Daoy (cell line): ENCODE data around the gene AMDHD2. TPM values are rescaled to one million over a fixed set of nuclear protein-coding genes. Genes with fewer than 3 reads are reported as not detected.
"Not testable (repeated sequence)": the region's sequence is repeated elsewhere in the genome, so short reads cannot be mapped to it uniquely, and the experiment has no call there.

Experiments
- DNase-seq: peaks from one replicate; pipeline ENCODE4 v3.0.0-alpha.2; 2015; ENCODE audit warnings: low read depth
- total RNA-seq: library from RNA; depleted of rRNA; stranded (reverse); fragments of >200 nt; shearing (Covaris generic); gene quantifications from 2 replicates; pipeline ENCODE4 v1.2.3, GENCODE V29; 2014

Gene AMDHD2
- total RNA-seq, 1 experiment from 2014 or later, result 11.7 TPM

DNA sequence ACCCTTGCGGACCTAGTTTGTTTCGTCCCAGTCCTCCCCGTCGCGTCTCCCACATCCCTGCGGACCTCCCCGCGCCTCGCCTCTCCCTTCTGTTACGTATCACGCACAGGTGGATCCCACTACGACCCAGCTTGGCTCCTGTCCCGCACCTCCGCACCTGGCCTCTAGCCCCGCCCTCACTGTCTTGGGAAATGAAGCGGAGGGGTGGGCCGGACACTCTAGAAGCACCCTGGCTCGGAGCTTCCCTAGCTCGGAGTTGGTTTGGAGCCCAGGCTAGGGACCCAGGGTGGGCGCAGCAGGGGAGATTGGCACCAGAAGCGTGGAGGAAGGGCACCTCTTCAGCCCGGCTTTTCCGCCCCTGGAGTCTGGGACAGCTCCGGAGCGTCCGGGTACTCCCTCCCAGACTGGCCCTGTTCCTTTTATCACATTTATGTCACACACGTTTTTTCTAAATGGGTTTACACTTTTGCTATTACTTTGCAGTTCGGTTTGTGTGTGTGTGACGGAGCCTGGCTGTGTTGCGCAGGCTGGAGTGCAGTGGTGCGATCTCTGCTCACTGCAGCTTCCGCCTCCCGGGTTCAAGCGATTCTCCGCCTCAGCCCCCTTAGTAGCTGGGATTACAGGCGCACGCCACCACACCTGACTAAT is 12.4 kb downstream of the AMDHD2 start:
- peak; percentile 37 for DNase-seq

DNA sequence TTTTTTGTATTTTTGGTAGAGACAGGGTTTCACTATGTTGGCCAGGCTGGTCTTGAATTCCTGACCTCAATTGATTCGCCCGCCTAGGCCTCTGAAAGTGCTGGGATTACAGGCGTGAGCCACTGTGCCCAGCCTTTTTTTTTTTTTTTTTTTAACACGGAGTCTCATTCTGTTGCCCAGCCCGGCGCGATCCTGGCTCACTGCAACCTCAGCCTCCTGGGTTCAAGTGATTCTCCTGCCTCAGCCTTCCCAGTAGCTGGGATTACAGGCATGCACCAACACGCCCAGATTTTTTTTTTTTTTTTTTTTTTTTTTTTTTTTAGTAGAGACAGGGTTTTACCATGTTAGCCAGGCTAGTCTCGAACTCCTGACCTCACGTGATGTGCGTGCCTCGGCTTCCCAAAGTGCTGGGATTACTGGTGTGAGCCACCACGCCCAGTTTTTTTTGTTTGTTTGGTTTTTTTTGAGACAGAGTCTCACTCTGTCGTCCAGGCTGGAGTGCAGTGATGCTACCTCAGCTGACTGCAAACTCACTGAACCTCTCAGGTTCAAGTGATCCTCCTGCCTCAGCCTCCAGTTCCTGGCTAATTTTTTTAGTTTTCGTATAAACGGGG is 13.1 kb downstream of the AMDHD2 start:
- not testable (repeated sequence) for DNase-seq

DNA sequence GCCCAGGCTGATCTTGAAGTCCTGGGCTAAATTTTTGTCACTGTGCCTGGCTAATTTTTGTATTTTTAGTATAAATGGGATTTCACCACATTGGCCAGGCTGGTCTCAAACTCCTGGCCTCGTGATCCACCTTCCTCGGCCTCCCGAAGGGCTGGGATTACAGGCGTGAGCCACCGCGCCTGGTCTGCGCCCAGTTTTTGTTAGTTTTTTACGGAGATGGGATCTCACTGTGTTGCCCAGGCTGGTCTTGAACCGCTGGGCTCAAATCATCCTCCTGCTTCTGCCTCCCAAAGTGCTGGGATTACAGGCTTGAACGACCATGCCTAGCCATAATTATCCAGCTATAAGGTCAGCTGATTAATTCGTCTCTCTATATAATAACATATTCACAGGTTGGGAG is 13.7 kb downstream of the AMDHD2 start:
- no peak for DNase-seq

- not testable (repeated sequence) for DNase-seq
These were observed 14.2 kb downstream of the AMDHD2 start for GRCh38 chr16:2534335-2534734.

DNA sequence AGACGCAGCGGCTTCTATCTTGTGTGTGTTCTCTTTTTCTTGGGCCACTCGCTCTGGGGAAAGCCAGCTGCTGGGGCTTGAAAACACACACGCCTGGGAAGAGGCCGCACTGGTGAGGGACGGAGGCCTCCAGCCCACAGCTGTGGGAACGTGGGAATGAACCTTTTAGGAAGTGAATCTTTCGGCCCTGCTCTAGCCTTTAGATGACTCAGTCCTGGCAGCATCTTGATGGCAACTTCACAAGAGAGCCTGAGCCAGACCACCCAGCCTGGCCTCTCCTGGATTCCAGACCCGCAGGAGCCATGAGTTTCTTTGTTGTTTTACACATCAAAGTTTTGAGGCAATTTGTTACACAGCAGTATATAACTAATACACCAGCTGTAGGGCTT is 15.4 kb downstream of the AMDHD2 start:
- peak; percentile 40 for DNase-seq

- peak; percentile 96 for DNase-seq
These were observed 17.5 kb downstream of the AMDHD2 start, which contains the start of gene PDPK1 for GRCh38 chr16:2537451-2538379. Gene PDPK1, plus strand, starts transcription at chr16:2538021. Its CDS starts 92 bp downstream, at chr16:2538113.

DNA sequence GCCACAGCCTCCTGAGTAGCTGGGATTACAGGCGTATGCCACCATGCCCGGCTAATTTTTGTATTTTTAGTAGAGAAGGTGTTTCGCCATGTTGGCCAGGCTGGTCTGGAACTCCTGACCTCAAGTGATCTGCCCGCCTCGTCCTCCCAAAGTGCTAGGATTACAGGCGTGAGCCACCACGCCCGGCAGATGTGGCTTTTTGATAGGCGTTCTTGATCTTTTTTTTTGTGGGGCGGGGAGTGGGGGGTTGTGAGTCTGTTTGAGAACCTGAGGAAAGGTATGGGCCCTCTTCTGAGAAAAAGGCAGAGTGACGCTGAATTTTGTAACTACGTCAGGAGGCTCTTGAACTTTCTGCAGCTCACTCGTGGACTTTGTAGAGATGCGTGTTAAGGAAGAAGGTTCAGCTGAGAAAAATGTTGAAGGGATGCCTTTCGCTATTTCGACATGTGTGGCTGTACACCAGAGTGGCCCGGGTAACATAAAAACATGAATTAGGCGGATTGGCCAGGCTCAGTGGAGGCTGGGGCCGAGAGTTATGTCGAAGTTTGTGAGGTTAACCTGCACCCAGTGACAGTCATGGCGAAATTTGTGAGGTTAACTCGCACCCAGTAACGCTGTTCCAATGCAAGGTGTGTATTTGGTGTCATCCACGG is 19.1 kb downstream of the AMDHD2 start:
- DNase-seq, result not testable (repeated sequence)

GRCh38 chr16:2539845-2540458 is 19.8 kb downstream of the AMDHD2 start:
- not testable (repeated sequence) for DNase-seq

- DNase-seq, result not testable (repeated sequence)
These were observed 20.7 kb downstream of the AMDHD2 start for GRCh38 chr16:2540912-2541311.

- not testable (repeated sequence) for DNase-seq
These were observed 21.2 kb downstream of the AMDHD2 start for GRCh38 chr16:2541409-2541808.

DNA sequence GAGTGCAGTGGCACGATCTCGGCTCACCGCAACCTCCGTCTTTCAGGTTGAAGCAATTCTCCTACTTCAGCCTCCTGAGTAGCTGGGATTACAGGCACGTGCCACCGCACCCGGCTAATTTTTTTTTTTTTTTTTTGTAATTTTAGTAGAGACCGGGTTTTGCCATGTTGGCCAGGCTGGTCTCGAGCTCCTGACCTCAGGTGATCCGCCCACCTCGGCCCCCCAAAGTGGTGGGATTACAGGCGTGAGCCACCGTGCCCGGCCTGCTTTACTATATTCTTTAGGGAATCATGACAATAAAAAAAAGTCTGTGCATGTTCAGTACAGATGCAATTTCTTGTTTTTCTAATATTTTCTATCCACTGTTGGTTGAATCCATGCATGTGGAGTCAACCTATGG is 23.6 kb downstream of the AMDHD2 start:
- not testable (repeated sequence) for DNase-seq

- DNase-seq, result not testable (repeated sequence)
These were observed 30.2 kb downstream of the AMDHD2 start for GRCh38 chr16:2550283-2550878.

DNA sequence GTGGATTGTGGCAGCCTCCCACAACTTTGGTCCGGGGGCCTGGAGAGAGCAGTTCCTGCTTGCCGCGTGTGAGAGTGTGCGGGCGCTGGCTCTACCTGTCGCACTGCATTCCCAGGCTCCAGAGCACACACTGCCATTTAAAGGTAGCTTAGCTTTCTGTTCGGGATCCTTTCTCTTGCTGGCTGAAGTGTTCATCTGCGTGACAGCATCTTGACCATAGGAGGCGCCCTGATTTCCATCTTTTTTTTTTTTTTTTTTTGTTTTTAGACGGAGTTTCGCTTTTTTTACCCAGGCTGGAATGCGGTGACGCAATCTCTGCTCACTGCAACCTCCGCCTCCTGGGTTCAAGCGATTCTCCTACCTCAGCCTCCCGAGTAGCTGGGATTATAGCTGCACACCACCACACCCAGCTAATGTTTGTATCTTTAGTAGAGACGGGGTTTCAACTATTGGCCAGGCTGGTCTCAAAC is 31.3 kb downstream of the AMDHD2 start:
- DNase-seq, result not testable (repeated sequence)

DNA sequence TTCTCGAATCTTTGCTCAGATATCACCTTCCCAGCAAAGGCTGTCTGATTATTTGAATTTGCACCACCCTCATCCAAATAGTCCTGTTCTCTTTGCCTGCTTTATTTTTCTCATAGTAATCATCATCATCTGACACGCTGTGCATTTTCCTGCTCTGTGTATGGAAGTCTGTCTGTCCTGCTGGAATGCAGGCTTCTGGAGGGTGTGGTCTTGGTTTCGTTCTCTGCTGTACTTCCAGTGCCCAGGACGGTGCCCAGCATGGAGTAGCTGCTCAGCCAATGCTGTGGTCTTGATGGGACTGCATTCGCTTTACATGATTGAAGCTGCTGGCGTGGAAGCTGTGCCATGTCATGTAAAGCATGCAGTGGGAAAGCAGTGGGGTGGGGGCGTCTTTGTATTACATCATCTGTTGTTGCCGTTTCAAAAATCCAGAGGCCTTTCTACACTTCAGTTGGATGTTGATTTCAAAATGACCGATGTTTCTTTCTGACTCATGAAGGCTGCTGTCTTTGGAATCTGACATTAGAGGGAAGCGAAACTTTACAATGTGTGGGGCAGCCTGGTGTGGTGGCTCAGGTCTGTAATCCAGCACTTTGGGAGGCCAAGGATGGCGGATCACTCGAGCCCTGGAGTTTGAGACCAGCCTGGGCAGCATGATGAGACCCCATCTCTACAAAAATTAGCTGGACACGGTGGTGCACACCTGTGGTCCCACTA is 34.7 kb downstream of the AMDHD2 start:
- DNase-seq, result not testable (repeated sequence)

- DNase-seq, result not testable (repeated sequence)
These were observed 37.0 kb downstream of the AMDHD2 start for GRCh38 chr16:2557150-2557549.

- not testable (repeated sequence) for DNase-seq
These were observed 40.1 kb downstream of the AMDHD2 start for GRCh38 chr16:2560131-2560797.

DNA sequence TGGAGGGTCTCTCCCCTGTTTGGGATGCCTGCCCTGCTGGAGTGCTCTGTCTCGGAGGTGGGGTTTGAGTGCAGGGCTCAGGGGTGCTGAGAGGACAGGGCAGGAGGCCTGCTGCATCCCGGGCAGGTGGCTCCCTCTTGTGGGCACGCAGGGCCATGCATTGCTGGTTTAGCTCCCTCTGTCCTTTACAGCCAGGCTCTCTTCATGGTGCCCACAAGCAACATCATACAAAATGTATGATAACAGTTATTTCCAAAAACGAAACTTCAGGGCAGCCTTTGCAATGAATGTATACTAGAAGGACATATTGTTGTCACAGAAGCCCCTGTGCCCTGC is 40.6 kb downstream of the AMDHD2 start:
- DNase-seq, result not testable (repeated sequence)

GRCh38 chr16:2567506-2567905 is 47.3 kb downstream of the AMDHD2 start:
- not testable (repeated sequence) for DNase-seq

GRCh38 chr16:2568573-2568972 is 48.4 kb downstream of the AMDHD2 start:
- DNase-seq, result not testable (repeated sequence)

GRCh38 chr16:2572704-2573103 is 52.5 kb downstream of the AMDHD2 start:
- not testable (repeated sequence) for DNase-seq
